HTERT RPE-1 (cell line): Measurements from ENCODE around the gene PRKAR2B.
"Not testable (repeated sequence)": the region's sequence is repeated elsewhere in the genome, so short reads cannot be mapped to it uniquely, and the experiment has no call there.

Experiments
- in situ Hi-C: fragments of 300-500 bp; cut with MboI; formaldehyde crosslinking; loops from 4 replicates; pipeline ENCODE4 v1.14.3; 2020; ENCODE audit warnings: low sequenced_read_pairs

PRKAR2B gene

DNA sequence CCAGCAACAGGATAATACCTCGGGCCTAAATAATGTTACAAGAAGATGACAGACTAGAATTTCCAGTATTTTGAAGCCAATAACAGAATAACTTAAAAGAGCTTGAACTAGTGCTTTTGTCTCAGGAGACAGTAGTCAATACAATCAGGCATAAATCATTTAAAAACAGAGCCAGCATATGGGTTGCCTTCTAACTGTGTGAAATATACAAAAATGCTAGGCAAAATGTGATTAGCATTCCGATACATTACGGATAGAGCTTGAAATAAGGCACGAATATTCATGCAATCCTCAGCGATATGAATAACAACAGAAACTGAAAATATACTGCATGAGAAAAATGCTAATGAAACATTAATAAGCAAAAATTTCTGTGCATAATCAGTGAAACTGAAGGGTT, 18.3 kb upstream of the PRKAR2B start:
- in situ Hi-C loops, result no loop called here

DNA sequence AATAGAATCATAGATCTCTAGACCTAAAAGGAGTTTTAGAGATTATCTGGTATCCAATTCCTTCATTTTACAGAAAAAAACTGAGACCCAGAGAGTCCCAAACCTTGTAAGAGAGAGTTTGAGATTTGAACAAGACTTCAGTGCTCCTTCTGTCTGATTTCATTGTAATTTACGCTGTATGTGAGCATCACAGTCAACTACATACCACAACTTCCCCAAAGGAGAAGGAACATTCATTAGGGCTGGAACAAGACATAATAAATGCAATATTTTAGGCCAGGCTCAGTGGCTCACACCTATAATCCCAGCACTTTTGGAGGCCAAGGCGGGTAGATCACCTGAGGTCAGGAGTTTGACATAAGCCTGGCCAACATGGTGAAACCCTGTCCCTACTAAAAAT, 17.3 kb upstream of the PRKAR2B start:
- in situ Hi-C loops, result no loop called here

DNA sequence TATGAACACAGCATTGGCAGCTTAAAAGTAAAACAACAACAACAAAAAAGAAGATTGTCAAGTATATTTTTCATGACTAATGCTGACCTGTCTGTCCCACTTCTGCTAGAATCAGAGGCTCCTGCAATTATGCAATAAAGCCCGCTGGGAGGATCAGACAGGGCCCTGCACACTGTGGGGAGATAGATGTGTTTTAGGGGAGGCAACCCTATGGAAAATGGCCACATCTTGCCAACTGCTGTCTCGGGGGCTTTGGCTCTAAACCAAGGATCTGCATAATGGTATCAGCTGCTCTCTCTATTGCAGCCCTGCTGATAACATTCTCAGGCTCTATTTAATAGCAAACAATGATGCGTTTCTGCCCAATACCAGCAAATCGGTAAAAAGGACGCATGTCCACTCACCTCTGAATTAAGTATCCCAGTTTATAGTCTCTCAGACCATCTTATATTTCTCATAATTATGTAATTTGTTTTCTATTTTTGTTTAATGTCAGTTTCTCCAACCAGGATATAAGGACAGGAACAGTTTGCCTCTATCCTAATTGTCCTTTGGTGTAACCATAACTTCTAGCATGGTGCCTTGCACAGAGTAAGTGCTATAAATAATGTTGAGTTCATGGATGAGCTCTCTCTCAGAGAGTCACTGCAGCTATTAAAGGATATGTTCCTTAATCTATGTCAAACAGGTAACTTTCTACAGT, 15.3 kb upstream of the PRKAR2B start:
- in situ Hi-C loops, result no loop called here

DNA sequence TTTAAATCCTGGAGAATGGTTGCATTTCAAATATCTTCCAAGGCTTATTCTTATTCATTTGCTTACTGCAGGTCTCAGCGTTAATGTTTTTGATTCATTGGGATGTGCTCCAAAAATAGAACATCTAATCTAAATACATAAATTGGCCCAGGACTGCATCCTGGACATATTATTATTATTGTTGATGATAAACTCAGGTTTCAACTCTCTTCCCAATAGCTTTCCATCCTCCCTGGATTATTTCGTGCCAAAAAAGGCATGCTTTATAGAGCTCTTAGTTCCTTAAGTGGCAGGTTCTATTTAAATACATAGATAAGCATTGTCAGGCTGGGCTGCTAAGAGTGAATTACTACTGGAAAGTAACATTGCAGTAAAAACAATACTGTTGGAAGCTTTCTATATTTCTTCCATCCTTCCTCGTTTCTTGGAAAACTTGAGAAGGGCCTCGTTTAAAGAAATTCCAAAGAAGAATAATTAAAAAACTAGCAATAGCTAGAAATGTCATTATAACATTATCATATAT, 14.7 kb upstream of the PRKAR2B start:
- in situ Hi-C loops, result no loop called here

DNA sequence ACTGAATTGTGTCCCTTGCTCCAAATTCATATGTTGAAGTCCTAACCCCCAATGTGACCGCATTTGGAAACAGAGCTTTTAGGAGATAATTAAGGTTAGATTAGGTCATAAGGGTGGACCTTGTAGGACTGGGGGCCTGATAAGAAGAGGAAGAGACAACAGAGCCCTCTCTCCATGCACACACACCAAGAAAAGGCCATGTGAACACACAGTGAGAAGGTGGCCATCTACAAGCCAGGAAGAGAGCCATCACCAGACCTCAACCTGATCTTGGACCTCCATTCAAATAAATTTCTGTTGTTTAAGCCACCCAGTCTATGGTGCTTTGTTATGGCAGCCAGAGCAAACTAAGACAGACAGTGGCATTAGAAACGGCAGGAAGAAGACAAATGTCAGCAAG, 12.5 kb upstream of the PRKAR2B start:
- in situ Hi-C loops, result no loop called here

DNA sequence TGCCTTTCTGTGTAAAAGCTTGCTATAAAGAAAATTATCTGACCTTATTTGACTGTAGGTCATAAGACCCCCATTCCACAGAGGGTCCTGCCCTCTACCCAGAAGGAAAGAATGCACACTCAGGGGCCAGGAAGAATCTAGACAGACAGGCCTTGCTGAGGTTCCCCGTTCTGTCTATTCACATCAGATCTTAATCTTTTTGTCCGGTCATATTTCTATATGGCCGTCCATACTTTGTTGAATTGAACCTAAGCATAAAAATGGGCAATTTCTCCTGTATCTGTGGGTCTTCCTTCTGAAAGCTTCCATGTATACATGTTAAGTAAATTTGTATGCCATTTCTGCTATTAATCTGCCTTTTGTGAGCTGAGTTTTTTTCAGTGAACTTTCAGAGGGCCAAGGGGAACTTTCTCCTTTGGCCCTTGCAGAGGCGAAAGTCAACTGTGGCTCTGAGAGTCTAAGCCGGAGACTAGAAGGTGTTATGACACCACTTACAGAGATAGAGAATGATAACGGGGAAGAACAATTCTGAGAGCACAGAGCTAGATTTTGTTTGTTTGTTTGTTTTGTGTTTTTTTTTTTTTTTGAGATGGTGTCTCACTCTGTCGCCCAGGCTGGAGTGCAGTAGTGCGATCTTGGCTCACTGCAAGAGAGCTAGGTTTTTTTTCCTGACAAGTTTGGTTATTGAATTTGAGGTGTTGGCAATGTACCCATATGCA, 11.6 kb upstream of the PRKAR2B start:
- in situ Hi-C loops, result no loop called here

DNA sequence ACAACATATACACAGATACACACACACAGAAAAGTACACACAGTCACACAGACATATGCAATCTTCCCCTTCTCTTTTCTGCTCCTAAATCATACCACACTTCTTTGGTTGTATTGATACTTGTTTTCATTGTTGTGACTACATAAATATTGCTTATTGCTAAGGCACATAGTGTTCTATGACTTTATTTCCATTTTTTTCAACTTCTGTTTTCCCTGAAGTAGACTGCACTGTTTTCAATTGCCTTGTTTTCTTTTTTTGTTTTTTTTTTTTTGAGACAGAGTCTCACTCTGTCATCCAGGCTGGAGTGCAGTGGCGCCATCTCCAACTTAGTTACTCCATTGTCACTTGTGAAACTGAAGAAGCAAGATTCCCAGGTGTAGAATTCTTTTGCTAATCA, 10.0 kb upstream of the PRKAR2B start:
- in situ Hi-C loops, result no loop called here

DNA sequence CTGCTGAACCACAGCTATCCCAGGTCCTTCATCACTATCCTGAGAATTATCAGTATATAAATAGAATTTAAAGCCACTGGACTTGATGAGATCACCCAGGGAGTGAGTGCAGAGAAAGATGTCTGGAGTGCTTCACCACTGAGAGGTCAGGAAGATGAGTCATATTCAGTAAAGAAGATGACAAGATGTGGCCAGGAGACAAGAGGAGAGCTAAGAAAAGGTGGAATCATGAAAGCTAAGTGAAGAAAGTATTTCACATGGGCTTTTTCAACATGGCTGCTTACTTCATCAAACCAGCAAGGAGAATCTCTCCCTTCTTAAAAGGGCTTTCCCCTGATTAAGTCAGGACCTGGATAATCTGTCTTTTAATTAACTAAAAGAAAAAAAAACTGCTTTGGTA, 9.1 kb upstream of the PRKAR2B start:
- in situ Hi-C loops, result no loop called here

DNA sequence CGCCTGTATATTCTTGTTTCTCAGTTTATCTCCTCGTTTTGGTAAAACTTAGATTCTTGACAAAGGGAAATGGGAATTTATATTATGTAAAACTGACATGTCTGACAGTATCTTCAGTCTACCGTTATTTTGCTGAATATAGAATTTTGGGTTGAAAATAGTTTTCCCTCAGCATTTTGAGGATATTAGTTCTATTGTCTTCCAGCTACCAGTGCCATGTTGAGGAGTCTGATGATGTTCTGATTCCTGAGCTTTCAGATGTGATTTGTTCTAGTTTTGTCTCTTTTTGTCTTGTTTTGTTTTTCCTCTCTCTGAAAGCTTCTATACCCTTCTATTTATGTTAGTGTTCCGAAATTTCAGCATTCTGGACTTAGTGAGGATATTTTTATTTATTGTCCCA, 8.0 kb upstream of the PRKAR2B start:
- in situ Hi-C loops, result no loop called here

DNA sequence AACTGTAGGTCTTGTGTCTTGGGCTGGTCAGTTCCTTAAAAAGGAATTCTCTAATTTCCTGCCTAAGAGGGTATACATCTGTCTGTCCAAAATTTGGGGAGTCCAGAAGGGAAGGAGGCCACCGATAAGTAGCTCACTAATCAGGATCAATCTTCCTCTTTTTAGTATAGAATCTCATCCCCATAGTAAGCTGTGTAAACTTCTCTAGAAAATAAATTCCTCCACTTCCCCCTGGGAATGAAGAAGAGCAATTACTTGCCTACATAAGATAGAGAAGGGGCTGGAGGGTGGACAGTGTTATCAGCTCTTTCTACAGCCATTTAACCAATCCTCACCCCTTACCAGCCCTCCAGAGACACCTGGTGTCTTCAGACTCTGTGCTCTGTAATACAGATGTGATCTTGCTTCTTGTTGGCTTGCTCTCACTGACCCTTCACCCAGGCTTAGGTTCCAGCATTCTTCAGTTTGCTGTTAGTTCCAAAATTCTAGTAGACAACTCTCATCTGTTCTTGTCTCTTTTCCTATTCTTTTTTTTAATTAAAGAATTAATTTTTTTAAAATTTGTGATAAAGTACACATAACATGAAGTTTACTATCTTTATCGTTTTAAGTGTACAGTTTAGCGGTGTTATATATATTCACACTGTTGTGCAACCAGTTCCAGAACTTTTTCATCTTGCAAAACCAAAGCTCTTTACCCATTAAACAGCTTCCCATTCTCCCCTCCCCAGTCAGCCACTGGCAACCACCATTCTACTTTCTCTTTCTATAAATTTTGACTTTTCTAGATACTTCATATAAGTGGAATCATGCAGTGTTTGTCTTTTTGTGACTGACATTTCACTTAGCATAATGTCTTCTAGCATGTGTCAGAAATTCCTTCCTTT, 6.5 kb upstream of the PRKAR2B start:
- in situ Hi-C loops, result no loop called here

DNA sequence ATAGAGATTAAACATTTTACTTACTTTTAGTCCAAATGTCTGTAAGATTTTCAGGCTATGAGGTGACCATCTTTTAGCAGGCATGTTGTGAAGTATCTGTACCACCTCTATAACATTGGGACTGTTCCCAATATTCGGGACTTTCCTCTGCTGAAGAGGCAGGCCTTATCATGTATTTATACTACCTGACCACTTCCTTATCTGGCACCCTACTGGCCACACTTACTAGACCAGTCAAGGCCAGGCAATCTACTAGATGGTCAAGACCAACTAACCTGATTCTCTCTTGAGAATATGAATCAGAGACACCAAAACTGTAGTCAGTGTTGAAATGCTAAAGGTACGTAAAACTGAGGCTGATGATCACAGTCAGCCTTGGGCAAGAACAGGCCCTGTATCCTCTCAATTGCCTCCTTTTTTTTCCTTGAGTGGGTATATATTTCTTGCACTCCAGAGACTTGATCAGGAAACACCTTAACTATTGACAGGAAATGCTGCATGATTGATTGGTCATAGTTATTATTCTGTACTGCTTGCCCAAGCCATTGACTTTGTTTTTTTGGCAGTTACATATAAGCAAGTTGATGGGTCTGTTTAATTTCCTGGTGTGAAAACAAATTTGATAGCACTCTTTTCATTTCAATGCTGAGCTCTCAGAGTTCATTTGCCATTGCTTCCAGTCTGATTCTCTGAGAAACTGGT, 5.2 kb upstream of the PRKAR2B start:
- in situ Hi-C loops, result no loop called here

DNA sequence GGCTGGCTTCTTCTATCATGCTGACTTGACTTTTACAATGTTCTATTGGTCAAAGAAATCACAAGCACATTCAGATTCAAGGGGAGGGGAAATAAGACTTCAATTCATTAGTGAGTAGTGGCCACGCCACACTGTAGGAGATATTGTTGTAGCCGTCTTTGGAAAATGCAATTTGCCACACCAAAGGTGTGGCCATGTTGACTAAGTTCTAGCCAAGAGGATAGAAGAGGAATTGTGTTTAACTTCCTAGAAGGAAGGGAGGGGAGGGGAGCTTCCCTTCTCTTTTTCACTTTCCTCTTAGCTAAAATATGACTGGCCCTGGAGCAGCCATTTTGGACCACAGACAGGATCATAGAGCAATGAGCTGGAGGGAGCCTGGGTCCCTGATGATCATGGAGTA, 3.4 kb upstream of the PRKAR2B start:
- in situ Hi-C loops, result no loop called here

DNA sequence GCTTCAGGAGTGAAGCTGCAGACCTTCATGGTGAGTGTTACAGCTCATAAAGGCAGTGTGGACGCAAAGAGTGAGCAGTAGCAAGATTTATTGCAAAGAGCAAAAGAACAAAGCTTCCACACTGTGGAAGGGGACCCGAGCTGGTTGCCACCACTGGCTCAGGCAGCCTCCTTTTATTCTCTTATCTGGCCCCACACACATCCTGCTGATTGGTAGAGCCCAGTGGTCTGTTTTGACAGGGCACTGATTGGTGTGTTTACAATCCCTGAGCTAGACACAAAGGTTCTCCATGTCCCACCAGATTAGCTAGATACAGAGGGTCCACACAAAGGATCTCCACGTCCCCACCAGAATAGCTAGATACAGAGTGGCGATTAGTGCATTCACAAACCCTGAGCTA, 2.7 kb upstream of the PRKAR2B start:
- in situ Hi-C loops, result not testable (repeated sequence)

DNA sequence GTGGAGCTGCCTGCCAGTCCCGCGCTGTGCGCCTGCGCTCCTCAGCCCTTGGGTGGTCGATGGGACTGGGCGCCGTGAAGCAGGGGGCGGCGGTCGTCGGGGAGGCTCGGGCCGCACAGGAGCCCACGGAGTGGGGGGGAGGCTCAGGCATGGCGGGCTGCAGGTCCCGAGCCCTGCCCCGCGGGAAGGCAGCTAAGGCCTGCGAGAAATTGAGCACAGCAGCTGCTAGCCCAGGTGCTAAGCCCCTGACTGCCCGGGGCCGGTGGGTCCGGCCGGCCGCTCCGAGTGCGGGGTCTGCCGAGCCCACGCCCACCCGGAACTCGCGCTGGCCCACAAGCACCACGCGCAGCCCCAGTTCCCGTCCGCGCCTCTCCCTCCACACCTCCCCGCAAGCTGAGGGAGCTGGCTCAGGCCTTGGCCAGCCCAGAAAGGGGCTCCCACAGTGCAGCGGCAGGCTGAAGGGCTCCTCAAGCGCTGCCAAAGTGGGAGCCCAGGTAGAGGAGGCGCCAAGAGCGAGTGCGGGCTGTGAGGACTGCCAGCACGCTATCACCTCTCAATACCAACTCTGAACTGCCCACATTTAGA, 2.1 kb upstream of the PRKAR2B start:
- in situ Hi-C loops, result not testable (repeated sequence)

DNA sequence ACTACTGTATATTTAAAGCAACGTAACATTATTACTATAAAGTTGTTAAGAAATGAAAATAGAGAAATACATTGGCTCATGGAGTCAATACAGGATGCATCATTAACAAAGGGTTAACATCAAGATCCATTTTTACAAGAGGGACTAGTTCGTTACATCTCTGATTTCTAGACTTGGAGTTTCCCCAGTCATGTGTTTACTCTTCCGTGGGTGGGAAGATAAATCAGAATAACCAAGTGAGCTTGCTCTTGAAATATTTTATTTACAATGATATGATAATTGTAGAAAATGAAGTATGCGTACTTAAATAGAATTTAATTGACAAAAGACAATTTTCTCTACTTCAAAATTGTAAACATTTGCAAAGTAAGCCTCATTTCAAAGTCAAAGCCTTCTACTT, 1.0 kb upstream of the PRKAR2B start:
- in situ Hi-C loops, result no loop called here

DNA sequence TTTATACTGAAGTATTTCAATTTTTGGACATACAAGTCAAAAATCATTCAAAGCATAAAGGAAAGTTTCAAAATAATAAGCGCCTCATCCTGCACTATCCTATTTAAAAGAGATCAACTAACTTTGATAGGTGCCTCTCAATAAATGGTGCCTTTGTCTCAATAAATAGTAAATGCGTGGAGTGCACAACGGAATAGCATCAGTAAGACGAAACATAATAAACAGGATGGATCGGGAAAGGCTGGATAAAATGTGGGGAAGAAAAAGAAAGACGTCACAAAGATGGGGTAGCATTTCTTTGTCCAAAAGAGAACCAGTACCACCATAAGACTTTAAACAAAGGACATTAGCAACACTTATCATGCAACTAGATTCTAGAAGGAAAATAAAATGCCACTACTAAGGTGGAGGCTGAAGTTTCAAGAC, 571 bp upstream of the PRKAR2B start:
- in situ Hi-C loops, result no loop called here

DNA sequence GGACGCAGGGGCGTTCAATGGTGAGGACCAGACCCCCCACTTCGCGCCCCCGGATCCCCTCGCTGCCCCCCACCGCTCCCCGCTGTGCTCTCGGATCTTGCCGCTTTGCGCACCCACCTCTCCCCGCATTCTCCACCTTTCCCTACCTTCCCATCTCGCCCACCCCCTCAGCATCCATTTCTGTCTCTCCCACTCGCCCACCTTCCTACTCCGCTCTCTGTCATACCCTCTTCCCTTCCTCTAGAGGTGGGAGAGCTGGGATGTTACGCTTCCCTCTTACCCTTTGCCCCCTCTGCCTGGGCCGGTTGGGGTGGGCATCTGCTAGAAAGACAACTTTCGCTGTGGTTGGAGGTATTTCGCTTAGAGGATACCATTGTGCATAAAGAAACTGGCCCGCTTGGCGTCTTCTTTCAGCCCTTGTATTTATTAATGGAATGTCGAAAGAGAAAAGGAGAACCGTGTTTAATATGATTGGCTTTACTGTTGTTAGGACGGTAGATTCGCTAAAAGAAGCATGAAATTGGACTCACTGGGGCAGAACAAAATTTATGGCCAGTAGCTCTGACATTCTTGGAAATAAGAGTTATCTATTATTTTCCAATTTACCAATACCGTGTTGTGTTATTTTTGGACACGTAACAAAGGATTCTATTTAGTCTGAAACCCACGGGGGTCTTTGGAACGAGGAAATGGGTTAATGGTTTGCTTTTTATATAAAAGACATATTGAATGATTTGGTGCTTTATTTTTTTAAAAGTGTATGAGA, 873 bp downstream of the PRKAR2B start:
- in situ Hi-C loops, result no loop called here

DNA sequence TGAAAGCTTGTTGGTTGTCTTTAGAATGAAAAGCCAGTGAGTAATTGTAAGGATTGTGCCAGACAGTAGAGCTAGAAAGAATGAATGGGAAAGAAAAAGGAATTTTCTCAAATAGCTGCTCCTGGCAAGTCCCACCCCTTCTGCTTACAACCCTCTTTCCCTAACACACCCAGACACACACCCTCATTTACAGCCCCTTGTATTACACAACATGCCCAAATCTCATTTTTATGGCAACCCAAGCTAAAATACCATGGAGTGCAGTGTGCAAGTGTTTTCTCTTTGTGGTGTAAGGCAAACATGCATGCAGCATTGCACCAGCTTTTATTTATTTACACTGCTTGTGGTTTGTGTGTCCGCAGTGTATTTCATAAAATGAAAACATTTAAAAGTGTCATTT, 1.5 kb downstream of the PRKAR2B start:
- in situ Hi-C loops, result no loop called here

DNA sequence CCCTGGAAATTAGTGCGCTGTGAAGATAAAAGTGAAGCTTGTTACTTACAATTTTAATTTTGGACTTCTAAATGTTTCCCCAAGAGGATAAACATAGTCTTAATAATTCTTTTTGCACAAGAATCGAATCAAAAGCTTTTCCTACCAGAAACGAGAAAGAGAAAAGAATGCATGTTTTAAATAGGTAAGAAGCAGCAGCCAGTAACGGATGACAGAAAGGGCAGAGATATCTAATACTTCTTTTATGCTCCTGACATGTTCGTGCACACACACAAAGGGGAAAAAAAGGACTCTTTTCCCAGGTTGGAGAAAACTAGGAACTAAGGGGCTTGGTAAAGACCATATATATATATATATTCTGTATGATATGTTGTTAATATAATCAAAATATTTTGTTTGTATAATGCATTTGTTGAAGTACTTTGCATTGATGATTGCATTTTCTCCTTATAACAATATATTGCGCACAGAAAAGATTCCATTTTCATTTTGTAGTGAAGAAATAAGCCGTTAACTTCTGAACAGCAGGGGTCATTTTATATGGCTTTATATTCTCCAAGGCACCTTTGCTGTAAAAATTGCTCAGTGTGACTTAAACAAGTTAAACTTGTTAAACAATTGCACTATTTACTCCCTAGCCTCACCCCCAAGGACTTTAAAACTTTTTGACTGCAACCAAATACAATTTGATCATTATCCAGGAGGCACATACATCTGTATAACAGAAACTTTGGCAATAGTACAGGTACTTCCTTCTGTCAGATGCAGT, 2.2 kb downstream of the PRKAR2B start:
- in situ Hi-C loops, result no loop called here
